ENCODE measurements around the gene SCAMP4. TPM values are rescaled to one million over a fixed set of nuclear protein-coding genes. Genes with fewer than 3 reads are reported as not detected.

The SCAMP4 gene
- total RNA-seq, 1 donor from 2014 or later: 41.9 TPM

Other genes with a start within 250 kb of the SCAMP4 start
- gene ONECUT3, start 151.9 kb upstream of the SCAMP4 start, total RNA-seq: not detected in 2 replicates
- gene ATP8B3, start 93.1 kb upstream of the SCAMP4 start, total RNA-seq: 14.2 and 14.9 TPM in 2 replicates
- 57.9 and 59.7 TPM in 2 replicates for gene REXO1, start 56.9 kb upstream of the SCAMP4 start, total RNA-seq
- gene KLF16, start 41.8 kb upstream of the SCAMP4 start, total RNA-seq: 20.4 and 21.5 TPM in 2 replicates
- 128 and 134 TPM in 2 replicates for gene ABHD17A, start 19.9 kb upstream of the SCAMP4 start, total RNA-seq
- 10.5 and 12.2 TPM in 2 replicates for gene ADAT3, start within 50 bp of the SCAMP4 start, total RNA-seq
- gene CSNK1G2, start 35.8 kb downstream of the SCAMP4 start, total RNA-seq: 128 and 129 TPM in 2 replicates
- 34.2 and 44.9 TPM in 2 replicates for gene BTBD2, start 110.3 kb downstream of the SCAMP4 start, total RNA-seq
- gene MKNK2, start 145.8 kb downstream of the SCAMP4 start, total RNA-seq: 205 and 213 TPM in 2 replicates
- gene MOB3A, start 190.9 kb downstream of the SCAMP4 start, total RNA-seq: 244 and 254 TPM in 2 replicates
- gene IZUMO4, start 191.5 kb downstream of the SCAMP4 start, total RNA-seq: 15.4 and 19.1 TPM in 2 replicates
- gene AP3D1, start 246.2 kb downstream of the SCAMP4 start, total RNA-seq: 126 and 139 TPM in 2 replicates